Measurements from ENCODE around the gene SLC22A17.

- TF ChIP-seq CTCF (IDR thresholded peaks at IDR 0.05): no peak
- no peak for TF ChIP-seq POLR2A (IDR thresholded peaks at IDR 0.05)
Measured at GRCh38 chr14:23356662-23357061, 4.0 kb upstream of the SLC22A17 start.
